Fibroblast of lung (primary cell): ENCODE results near the gene RPAP3. TPM values are rescaled to one million over a fixed set of nuclear protein-coding genes. Genes with fewer than 3 reads are reported as not detected.
A peak's percentile ranks its signal among the peaks of the same experiment; 100 is the strongest.

Experiments used
- DNase-seq, 2 donors: peaks; one replicate each; pipeline versions ENCODE4 v3.0.0 to v3.0.0-alpha.2; 2010; ENCODE audit warnings: low read depth in 2 of 2
- H2AFZ ChIP-seq: 2 replicates; pipeline ENCODE4 v1.5.1; 2012; ENCODE audit warnings: low read length, control low read depth, inconsistent platforms
- H3K27ac ChIP-seq: 2 replicates; pipeline ENCODE4 v1.5.1; 2011; ENCODE audit warnings: low read length, control low read depth; ENCODE audit not compliant: insufficient read depth
- H3K27me3 ChIP-seq: 2 replicates; pipeline ENCODE4 v1.5.1; 2011; ENCODE audit warnings: mild to moderate bottlenecking, low read length; ENCODE audit not compliant: control insufficient read depth, insufficient read depth
- H3K36me3 ChIP-seq: 2 replicates; pipeline ENCODE4 v1.5.1; 2011; ENCODE audit warnings: low read length; ENCODE audit not compliant: control insufficient read depth, insufficient read depth
- H3K4me1 ChIP-seq: 2 replicates; pipeline ENCODE4 v1.5.1; 2011; ENCODE audit warnings: low read length; ENCODE audit not compliant: control insufficient read depth, insufficient read depth; ENCODE audit errors: extremely low read depth
- H3K4me2 ChIP-seq: 2 replicates; pipeline ENCODE4 v1.5.1; 2011; ENCODE audit warnings: low read length, control low read depth; ENCODE audit not compliant: insufficient read depth; ENCODE audit errors: extremely low read depth
- H3K4me3 ChIP-seq, 4 experiments: fragments of 200-600 bp in 1 of 4; sonication (generic) in 1 of 4; replicated peaks in 1 of 4; 2 replicates each; pipeline ENCODE4 v1.5.1; 2011 to 2016; ENCODE audit warnings: low read length in 4 of 4, low read depth in 3 of 4, mild to moderate bottlenecking in 3 of 4, control low read depth in 2 of 4, inconsistent platforms in 1 of 4, mixed read lengths in 1 of 4; ENCODE audit not compliant: insufficient read depth in 1 of 4; ENCODE audit errors: control extremely low read depth in 1 of 4
- H3K79me2 ChIP-seq: 2 replicates; pipeline ENCODE4 v1.5.1; 2012; ENCODE audit warnings: mild to moderate bottlenecking, low read length, inconsistent platforms; ENCODE audit not compliant: control insufficient read depth, insufficient read depth
- H3K9ac ChIP-seq: 2 replicates; pipeline ENCODE4 v1.5.1; 2011; ENCODE audit warnings: mild to moderate bottlenecking, low read length, control low read depth; ENCODE audit not compliant: insufficient read depth
- H3K9me3 ChIP-seq: 2 replicates; pipeline ENCODE4 v1.5.1; 2012; ENCODE audit warnings: low read depth, low read length; ENCODE audit not compliant: control insufficient read depth, insufficient read depth
- H4K20me1 ChIP-seq: 2 replicates; pipeline ENCODE4 v1.5.1; 2011; ENCODE audit warnings: low read length; ENCODE audit not compliant: control insufficient read depth, insufficient read depth; ENCODE audit errors: extremely low read depth
- CTCF ChIP-seq, 2 donors: IDR thresholded peaks in 1 of 2; conservative IDR thresholded peaks in 1 of 2; 1 replicate in 1 of 2; 2 replicates in 1 of 2; pipeline ENCODE4 v1.5.1; 2011 to 2012; ENCODE audit warnings: low read length in 2 of 2, control low read depth in 1 of 2, inconsistent platforms in 1 of 2, low read depth in 1 of 2, mild to moderate bottlenecking in 1 of 2
- EZH2 ChIP-seq: IDR thresholded peaks from 2 replicates; pipeline ENCODE4 v1.5.1; 2012; ENCODE audit warnings: low read length, control low read depth, mild to moderate bottlenecking; ENCODE audit errors: missing control alignments
- polyA plus RNA-seq, 2 donors: library from polyadenylated mRNA; depleted of rRNA in 1 of 2; stranded (reverse) in 1 of 2; unstranded in 1 of 2; fragments of >200 nt; gene quantifications; 2 replicates each; pipeline ENCODE4 v1.2.1, GENCODE V29; 2011 to 2012; ENCODE audit warnings: missing spikeins in 1 of 2
- total RNA-seq: library from RNA; depleted of rRNA; stranded (reverse); fragments of >200 nt; gene quantifications from 2 replicates; pipeline ENCODE4 v1.2.1, GENCODE V29; 2014

Gene RPAP3
- total and polyA plus RNA-seq, 2 donors (not counting 1 experiment from before 2014, with no cell fraction given), result 12.1 to 23.8 TPM

- TF ChIP-seq CTCF (conservative IDR thresholded peaks at IDR 0.05 in 1 of 2, IDR thresholded peaks at IDR 0.05 in 1 of 2; ENCODE audit: low read depth in 1 of 2, low read length in 2 of 2), result no peak
- TF ChIP-seq EZH2, result no peak
- H3K4me1 ChIP-seq, result no peaks in the 10 kb centered on the region
- no peaks in the 10 kb centered on the region for H3K36me3 ChIP-seq
- no peaks in the 10 kb centered on the region for H3K79me2 ChIP-seq
- H3K9me3 ChIP-seq, result no peaks in the 10 kb centered on the region
- H2AFZ ChIP-seq, result no peak overlapping the region
- H3K9ac ChIP-seq, result no peak overlapping the region
- no peaks in the 10 kb centered on the region for H3K27me3 ChIP-seq
- no peak overlapping the region for H3K27ac ChIP-seq
- H4K20me1 ChIP-seq, result no peaks in the 10 kb centered on the region
- H3K4me2 ChIP-seq, result no peak overlapping the region
- no peak overlapping the region for H3K4me3 ChIP-seq
- DNase-seq, result no peak
Measured at GRCh38 chr12:47689215-47689614, 16.6 kb downstream of the RPAP3 start.

- no peak for TF ChIP-seq CTCF (conservative IDR thresholded peaks at IDR 0.05 in 1 of 2, IDR thresholded peaks at IDR 0.05 in 1 of 2; ENCODE audit: low read depth in 1 of 2, low read length in 2 of 2)
- TF ChIP-seq EZH2, result no peak
- H3K4me3 ChIP-seq, result no peak overlapping the region
- no peaks in the 10 kb centered on the region for H3K79me2 ChIP-seq
- no peak overlapping the region for H3K4me2 ChIP-seq
- no peaks in the 10 kb centered on the region for H3K4me1 ChIP-seq
- H3K9me3 ChIP-seq, result no peaks in the 10 kb centered on the region
- H2AFZ ChIP-seq, result no peak overlapping the region
- H3K27me3 ChIP-seq, result no peaks in the 10 kb centered on the region
- no peak overlapping the region for H3K9ac ChIP-seq
- DNase-seq, result no peak
- no peak overlapping the region for H3K27ac ChIP-seq
- H4K20me1 ChIP-seq, result no peaks in the 10 kb centered on the region
- no peaks in the 10 kb centered on the region for H3K36me3 ChIP-seq
Measured at GRCh38 chr12:47687636-47688035, 18.2 kb downstream of the RPAP3 start.

DNA sequence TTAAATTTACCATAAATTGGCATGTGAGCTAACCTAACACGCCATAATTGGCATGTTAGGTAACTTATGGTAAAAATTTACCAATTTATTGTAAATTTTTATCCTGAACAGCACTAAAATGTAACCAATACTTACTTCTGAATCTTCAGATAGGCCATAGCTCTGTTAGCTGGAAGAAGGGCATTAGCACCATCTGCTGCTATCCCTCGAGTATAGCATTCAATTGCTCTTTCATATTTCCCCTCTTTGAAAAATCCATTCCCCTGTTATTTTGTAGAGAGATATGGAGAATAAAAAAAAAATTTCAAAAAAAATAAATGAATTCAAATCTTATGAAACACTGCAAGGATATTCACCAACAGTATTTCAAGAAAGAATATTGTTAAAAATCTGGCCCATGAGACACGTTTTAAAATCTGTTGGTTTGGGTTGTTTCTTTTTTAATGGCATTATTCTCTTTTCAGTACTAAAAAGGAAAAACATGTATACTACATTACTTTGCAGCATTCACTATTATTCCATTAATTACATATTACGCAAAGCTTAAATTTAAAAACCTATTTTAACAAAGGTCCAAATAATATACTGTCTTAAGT is 19.1 kb downstream of the RPAP3 start:
- Histone ChIP-seq H3K27me3 (no peaks in the 10 kb centered on the region), H4K20me1 (no peaks in the 10 kb centered on the region), H3K9ac (no peak overlapping the region), H3K27ac (no peak overlapping the region), H3K4me2 (no peak overlapping the region), H2AFZ (no peak overlapping the region), H3K36me3 (no peaks in the 10 kb centered on the region), H3K4me3 (no peak overlapping the region), H3K4me1 (no peaks in the 10 kb centered on the region), H3K79me2 (no peaks in the 10 kb centered on the region), H3K9me3 (no peaks in the 10 kb centered on the region)
- DNase-seq, result peak; percentile 45 to 72
- TF ChIP-seq CTCF (conservative IDR thresholded peaks at IDR 0.05 in 1 of 2, IDR thresholded peaks at IDR 0.05 in 1 of 2; ENCODE audit: low read depth in 1 of 2, low read length in 2 of 2) (peak; percentile 81 to 86), EZH2 (no peak)
